Ishikawa (cell line): ENCODE results near the gene KRT13.

Experiments used
- CEBPB ChIP-seq: IDR thresholded peaks from 2 replicates; pipeline ENCODE4 v1.6.1; 2012
- CREB1 ChIP-seq: IDR thresholded peaks from 2 replicates; pipeline ENCODE4 v1.6.1; 2012; ENCODE audit warnings: low read depth
- EGR1 ChIP-seq: IDR thresholded peaks from 2 replicates; pipeline ENCODE4 v1.6.1; 2012
- EP300 ChIP-seq: IDR thresholded peaks from 2 replicates; pipeline ENCODE4 v1.6.1; 2012; ENCODE audit warnings: borderline replicate concordance
- FOXM1 ChIP-seq: IDR thresholded peaks from 2 replicates; pipeline ENCODE4 v1.6.1; 2012; ENCODE audit warnings: low read depth, borderline replicate concordance
- MAX ChIP-seq: IDR thresholded peaks from 2 replicates; pipeline ENCODE4 v1.6.1; 2012
- NFIC ChIP-seq: IDR thresholded peaks from 2 replicates; pipeline ENCODE4 v1.6.1; 2012
- RAD21 ChIP-seq: IDR thresholded peaks from 2 replicates; pipeline ENCODE4 v1.6.1; 2012; ENCODE audit warnings: low read depth
- TAF1 ChIP-seq: IDR thresholded peaks from 2 replicates; pipeline ENCODE4 v1.6.1; 2012; ENCODE audit warnings: low read depth, mild to moderate bottlenecking
- TCF12 ChIP-seq: IDR thresholded peaks from 2 replicates; pipeline ENCODE4 v1.6.1; 2012; ENCODE audit warnings: low read depth
- TEAD4 ChIP-seq: IDR thresholded peaks from 2 replicates; pipeline ENCODE4 v1.6.1; 2012
- YY1 ChIP-seq: IDR thresholded peaks from 2 replicates; pipeline ENCODE4 v1.6.1; 2012; ENCODE audit warnings: low read depth
- ZBTB7A ChIP-seq: IDR thresholded peaks from 2 replicates; pipeline ENCODE4 v1.6.1; 2012; ENCODE audit warnings: low read depth
- TF ChIP-seq, protein P1 (sequence below): IDR thresholded peaks from 2 replicates; pipeline ENCODE4 v1.6.1; 2012; ENCODE audit warnings: low read depth, mild to moderate bottlenecking
- TF ChIP-seq, protein P2 (sequence below): IDR thresholded peaks from 2 replicates; pipeline ENCODE4 v1.6.1; 2012

KRT13 gene

DNA sequence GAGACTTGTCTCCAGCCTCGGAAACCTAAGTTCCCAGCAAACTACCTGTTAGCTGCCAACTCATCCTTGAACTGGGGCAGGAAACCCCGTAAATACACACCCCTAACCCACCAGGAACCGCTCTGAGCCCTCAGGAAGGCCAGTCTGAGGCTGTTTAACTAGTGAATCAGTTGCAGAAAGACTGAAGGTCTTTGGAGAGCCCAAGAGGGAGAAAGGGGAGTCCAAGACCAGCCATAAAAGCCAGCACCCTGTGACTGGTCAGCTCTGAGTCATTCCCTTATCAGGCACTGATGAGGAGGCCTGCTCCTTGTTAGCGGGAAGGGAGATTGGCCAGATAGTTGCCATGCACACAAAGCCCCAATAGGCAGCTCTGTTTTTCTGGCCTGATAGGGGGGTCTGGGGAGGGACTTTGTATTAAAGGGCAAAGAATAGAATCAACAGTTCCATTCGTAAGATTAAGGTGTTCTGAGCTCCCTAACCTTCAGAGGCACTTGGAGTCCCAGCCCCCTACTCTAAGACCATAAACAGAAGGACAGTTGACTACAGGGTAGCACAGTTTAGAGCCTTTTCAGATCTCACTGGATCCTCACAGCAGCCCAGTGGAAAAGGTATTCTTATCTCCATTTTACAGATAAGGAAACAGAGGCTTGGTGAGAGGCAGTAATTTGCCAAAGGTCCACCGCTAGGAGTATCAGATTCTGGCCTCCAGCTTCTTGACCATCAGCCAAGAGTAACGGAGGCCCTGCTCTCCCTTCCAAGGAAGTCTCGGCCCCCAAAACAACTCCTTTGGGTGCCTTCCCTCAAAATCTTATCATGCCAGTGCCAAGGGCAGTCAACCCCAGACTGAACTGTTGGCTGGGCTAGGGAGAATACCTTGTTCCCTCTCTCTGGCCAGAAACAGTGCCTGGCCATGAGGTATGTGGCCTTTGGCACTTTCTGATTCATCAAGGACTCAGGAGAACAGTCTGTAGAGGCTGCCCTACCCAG, 24.9 kb upstream of the KRT13 start:
- TF ChIP-seq TEAD4 (no peak), FOXM1 (no peak), YY1 (no peak), NFIC (no peak), RAD21 (no peak), TAF1 (no peak), CREB1 (no peak), MAX (no peak), ZBTB7A (no peak), EP300 (no peak)
- TF ChIP-seq, protein P1, sequence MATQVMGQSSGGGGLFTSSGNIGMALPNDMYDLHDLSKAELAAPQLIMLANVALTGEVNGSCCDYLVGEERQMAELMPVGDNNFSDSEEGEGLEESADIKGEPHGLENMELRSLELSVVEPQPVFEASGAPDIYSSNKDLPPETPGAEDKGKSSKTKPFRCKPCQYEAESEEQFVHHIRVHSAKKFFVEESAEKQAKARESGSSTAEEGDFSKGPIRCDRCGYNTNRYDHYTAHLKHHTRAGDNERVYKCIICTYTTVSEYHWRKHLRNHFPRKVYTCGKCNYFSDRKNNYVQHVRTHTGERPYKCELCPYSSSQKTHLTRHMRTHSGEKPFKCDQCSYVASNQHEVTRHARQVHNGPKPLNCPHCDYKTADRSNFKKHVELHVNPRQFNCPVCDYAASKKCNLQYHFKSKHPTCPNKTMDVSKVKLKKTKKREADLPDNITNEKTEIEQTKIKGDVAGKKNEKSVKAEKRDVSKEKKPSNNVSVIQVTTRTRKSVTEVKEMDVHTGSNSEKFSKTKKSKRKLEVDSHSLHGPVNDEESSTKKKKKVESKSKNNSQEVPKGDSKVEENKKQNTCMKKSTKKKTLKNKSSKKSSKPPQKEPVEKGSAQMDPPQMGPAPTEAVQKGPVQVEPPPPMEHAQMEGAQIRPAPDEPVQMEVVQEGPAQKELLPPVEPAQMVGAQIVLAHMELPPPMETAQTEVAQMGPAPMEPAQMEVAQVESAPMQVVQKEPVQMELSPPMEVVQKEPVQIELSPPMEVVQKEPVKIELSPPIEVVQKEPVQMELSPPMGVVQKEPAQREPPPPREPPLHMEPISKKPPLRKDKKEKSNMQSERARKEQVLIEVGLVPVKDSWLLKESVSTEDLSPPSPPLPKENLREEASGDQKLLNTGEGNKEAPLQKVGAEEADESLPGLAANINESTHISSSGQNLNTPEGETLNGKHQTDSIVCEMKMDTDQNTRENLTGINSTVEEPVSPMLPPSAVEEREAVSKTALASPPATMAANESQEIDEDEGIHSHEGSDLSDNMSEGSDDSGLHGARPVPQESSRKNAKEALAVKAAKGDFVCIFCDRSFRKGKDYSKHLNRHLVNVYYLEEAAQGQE: no peak
- TF ChIP-seq, protein P2, sequence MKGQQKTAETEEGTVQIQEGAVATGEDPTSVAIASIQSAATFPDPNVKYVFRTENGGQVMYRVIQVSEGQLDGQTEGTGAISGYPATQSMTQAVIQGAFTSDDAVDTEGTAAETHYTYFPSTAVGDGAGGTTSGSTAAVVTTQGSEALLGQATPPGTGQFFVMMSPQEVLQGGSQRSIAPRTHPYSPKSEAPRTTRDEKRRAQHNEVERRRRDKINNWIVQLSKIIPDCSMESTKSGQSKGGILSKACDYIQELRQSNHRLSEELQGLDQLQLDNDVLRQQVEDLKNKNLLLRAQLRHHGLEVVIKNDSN: no peak

GRCh38 chr17:41529491-41529915, 24.1 kb upstream of the KRT13 start:
- no peak for TF ChIP-seq TAF1
- TF ChIP-seq TCF12: no peak
- no peak for TF ChIP-seq NFIC
- TF ChIP-seq FOXM1: no peak
- TF ChIP-seq EP300: no peak
- TF ChIP-seq, protein P1: no peak
- TF ChIP-seq EGR1: no peak
- TF ChIP-seq, protein P2: no peak
- no peak for TF ChIP-seq TEAD4
- TF ChIP-seq YY1: no peak
- TF ChIP-seq RAD21: no peak
- no peak for TF ChIP-seq CREB1
- TF ChIP-seq CEBPB: no peak
- TF ChIP-seq ZBTB7A: no peak
- TF ChIP-seq MAX: no peak

GRCh38 chr17:41528959-41529353, 23.5 kb upstream of the KRT13 start:
- 0 out of 2 replicates have a peak, but pooled peaks have one; percentile 17 for TF ChIP-seq MAX
- TF ChIP-seq, protein P1: no peak
